ACHN (cell line): ENCODE data around the gene COG8.
A peak's percentile ranks its signal among the peaks of the same experiment; 100 is the strongest.

Source experiments
- DNase-seq: peaks from one replicate; pipeline ENCODE4 v3.0.0-alpha.2; 2015
- in situ Hi-C: cut with HindIII; loops from 2 replicates; pipeline ENCODE4 v1.10.0; 2017; ENCODE audit warnings: low sequenced_read_pairs, low pct_ligation_motif_present, low pct_unique_long_range_greater_than_20kb

The COG8 gene

DNA sequence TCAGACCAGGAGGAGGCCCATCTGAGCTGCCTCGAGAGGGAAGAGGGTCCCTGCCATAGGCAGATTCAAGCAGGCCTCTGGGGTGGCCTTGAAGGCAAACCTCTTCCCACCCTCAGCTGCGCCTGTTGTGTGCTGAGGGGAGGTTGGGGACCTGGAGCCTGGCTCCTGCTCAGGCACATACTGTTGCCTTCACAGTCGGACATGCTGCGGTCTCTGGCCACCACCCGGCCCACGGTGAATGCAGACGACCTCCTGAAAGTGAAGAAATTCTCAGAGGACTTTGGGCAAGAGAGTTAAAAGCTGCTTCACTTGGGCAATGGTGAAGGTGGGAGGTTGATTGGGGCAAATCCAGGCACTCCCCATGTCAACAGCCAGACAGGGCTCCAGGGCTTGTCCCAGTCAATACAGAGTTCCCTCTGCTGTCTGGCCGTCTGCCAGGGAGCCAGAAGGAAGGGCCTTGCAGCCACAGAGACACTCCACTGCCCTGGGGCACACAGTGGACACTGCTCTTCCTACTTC is 15.3 kb downstream of the COG8 start:
- DNase-seq, result no peak

DNA sequence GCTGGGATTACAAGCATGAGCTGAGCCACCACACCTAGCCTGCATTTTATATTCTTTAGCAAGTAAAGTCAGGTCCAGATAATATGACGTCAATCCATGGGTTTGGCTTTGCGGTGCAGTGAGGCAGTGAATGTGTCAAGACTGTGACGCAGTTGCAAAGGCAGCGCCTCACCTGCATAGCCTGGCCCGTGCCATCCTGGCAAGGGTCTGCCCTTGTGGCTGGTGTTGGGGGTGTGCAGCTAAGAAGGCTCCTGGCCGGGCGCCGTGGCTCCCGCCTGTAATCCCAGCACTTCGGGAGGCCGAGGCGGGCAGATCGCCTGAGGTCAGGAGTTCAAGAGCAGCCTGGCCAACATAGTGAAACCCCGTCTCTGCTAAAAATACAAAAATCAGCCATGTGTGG is 15.9 kb downstream of the COG8 start:
- DNase-seq, result no peak
- in situ Hi-C loops, result no loop called here

More for the DNA sequence above, 15.3 kb downstream of the COG8 start:
- in situ Hi-C loops, result no loop called here

DNA sequence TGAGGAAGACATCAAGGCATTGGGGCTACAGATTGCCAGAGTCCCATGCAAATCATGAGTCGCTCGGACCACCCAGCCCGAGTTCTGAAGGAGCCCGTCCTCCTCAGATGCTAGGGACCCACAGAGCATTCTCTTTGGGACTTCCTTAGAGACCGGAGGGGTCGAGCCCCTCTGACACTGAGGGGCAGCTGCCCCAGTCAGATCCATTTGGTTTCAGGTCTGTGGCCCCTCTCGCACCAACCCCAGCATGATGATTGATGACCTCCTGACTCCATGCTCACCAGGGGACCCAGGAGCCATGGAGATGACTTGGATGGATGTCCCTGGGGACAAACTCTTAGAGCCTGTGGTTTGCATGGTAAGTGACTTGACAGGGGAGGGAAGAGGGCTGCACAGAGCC is 17.0 kb downstream of the COG8 start:
- in situ Hi-C loops, result no loop called here
- DNase-seq, result no peak

DNA sequence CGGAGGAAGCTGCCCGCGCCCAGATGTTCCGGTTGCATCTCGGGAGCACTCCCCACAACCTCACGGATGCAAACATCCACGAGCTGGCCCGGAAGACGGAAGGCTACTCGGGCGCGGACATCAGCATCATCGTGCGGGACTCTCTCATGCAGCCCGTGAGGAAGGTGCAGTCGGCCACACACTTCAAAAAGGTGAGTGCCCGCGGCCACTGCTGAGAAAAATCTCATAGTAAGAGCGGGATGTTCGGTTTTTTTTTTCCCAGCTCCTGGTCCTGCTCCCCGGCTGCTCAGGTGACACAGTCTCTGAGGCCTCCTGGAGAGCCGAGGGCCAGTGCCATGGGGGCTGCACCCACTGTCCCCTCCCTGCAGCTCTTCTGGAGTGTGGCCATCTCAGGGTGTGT is 18.3 kb downstream of the COG8 start:
- no peak for DNase-seq
- in situ Hi-C loops, result no loop called here

DNA sequence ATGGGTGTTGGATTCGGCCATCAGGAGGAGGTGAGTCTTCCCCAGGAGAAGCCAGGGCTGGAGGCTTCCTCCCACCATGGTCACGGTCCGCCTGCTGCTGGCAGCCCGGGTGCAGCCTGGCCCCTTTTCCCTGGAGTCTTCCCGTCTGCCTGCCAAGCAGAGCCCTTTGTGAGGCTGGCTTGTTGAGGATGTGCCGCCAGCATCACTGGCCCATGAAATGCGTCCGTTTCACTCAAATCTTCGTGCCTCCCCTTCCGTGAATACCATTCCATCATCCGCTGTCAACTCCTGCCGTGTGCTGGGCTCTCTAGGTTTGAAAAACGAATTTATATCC is 18.7 kb downstream of the COG8 start:
- DNase-seq, result no peak
- in situ Hi-C loops, result no loop called here

DNA sequence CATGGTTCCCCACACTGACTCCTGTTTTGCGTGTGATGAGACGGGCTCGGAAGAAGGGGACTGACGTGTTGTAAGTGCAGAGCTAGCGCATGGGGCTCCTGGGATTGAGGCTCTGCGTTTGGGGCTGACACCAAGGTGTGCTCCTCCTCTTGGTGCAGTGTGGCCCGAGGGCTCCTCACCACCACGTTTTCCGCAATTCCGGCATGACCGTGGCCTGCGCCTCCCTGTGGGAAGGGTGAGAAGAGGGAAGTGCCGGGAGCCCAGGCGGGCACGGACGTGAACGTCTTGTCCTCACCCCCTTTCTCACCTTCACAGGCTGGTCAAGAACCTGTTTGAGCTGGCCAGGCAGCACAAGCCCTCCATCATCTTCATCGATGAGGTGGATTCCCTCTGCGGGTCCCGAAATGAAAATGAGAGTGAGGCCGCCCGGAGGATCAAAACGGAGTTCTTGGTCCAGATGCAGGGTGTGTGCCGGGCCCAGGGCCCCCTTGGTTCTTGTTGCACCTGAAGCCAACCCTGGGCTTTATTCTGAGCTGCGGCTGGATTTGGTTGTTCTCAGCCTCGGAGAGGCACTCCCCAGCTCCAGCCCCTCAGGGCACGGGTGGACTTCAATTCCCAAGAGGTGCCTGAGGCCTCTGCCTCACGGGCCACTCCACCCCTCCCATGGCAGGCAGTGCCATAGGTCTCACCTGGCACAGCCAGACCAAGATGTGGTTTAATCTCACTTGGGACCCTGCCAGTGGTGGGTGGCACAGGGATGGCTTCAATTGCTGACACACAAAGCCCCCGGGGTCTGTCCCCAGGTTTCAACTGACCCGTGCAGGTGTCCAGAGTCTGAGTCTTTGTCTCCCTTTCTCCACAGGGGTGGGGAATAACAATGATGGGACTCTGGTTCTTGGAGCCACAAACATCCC is 19.3 kb downstream of the COG8 start:
- in situ Hi-C loops, result no loop called here
- DNase-seq, result no peak

DNA sequence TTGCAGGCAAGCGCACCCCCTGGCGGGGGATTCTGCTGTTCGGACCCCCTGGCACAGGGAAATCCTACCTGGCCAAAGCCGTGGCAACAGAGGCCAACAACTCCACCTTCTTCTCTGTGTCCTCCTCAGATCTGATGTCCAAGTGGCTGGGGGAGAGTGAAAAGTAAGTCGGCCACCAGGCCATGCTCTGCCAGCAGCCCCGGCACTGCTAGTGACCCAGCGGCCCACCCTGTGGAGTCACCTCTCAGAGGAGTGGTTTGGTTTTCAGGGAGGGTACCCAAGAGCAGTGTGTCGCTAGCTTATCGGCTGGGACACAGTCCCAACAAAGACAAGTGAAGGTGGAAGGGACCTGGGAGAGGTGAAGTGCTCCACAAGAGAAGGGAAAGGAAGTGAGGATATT is 20.0 kb downstream of the COG8 start:
- DNase-seq, result no peak
- in situ Hi-C loops, result no loop called here

DNA sequence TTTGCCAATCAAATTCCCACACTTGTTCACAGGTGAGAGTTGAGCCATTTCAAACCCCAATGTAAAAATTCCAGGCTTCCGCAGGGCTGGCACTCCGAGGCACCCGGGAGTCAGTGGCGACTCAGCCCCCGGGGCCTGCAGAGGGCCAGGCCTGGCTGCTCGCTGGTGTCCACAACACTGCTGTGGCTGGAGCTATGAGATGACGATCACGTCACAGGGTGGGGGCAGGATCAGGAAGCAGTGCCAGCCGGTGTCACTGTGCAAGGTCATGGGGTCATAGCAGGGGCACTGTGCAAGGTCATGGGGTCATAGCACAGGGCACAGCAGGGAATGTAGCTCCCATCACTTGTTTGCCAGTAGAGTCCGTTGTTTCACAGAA is 20.5 kb downstream of the COG8 start:
- in situ Hi-C loops, result no loop called here
- no peak for DNase-seq

DNA sequence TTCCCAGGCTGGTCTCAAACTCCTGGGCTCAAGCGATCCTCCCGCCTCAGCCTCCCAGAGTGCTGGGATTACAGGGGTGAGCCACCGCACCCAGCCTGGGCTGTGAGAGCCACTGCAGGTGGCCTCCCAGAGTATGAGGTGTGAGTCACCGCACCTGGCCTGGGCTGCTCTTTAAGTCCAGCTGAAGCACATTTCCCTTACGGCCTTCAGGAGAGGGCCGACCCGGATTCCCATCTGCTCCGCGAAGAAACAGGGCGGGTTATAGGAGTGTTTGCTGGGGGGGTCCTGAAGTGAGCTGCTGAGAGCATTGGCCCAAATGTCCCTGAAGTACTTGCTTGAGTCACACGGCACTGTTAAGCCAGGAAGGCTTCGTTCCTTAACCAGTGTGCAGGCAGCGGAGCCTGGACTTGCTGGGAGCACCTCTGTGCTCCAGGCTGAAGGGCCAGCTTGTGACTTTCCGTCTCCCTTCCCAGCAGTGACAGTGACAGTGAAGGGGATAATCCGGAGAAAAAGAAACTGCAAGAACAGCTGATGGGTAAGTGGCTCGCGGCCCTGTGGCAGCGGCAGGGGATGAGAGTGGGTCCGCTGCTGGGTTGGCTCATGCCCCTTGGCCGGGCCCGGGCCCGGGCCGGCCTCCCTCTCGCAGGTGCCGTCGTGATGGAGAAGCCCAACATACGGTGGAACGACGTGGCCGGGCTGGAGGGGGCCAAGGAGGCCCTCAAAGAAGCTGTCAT is 21.0 kb downstream of the COG8 start:
- no peak for DNase-seq

DNA sequence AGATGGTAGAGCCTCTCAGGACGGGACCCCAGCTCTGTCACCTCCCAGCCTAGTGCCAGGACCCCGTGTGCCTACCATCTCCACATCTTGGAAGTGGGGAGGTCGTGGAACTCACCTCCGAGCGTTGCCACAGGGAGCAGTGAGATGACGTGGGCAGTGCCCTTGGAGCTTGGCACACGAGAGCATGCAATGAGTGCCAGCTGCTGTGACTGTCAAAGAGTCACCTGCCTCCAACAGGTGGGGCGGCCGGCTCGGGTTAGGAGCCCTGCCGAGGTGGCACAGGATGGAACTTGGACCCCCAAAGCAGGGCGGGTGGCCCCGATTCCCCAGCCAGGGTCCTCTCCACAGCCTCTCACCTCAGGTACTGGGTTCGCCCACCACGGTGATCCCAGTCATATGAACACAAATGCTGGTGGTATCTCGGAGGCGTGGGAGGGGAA is 22.7 kb downstream of the COG8 start:
- DNase-seq, result no peak
- in situ Hi-C loops, result no loop called here

More for the DNA sequence above, 21.0 kb downstream of the COG8 start:
- in situ Hi-C loops, result no loop called here

DNA sequence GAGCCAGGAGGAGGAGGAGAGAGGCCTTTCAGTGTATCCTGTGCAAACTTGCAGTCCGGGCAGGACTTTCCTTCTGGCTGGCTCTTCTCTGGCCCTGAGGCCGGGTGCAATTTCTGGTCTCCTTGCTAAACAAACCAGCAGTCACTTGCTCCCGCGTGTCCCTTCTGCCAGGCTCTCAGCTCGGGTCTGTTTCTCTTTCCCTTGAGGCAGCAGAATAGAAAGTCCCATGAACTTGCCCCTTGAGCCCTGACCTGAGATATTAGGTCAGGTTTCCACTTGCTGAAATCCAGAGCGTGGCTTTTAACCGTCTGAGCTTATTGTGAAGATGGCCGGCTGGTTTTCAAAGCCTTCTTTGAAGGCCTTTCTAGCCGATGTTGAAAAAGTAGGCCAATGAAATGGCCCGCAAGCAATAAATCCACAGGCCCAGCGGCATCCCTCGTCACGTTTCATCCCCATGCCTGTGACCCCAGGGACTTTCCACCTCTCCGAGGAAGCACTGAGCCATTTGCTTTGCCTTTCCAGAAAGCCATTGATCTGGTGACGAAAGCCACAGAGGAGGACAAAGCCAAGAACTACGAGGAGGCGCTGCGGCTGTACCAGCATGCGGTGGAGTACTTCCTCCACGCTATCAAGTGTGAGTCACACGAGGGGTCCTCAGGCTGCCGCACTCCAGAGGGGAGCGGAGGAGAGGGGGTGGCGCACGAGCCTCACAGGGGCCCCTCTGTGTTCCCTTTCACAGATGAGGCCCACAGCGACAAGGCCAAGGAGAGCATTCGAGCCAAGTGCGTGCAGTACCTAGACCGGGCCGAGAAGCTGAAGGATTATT is 23.7 kb downstream of the COG8 start:
- no peak for DNase-seq
- in situ Hi-C loops, result no loop called here

DNA sequence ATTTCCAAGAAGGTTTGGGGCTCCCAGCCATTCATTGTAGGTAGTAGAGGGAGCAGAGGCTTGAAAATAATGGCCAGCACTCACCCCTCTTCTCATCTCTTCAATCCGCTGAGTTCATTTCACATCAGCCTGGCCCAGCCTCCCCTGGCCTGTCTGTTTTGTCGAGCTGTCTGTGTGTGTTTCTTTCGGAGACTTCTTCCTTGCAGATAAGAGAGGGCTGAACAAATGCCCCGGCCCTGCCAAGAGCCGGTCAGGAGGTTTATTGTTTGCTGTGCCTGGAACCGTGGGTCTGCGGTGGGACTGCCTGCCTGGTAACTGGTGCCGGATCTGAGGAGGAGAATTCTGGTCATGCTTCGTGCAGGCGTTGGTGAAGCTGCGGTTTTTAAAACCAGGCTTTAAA is 24.8 kb downstream of the COG8 start:
- in situ Hi-C loops, result no loop called here

DNA sequence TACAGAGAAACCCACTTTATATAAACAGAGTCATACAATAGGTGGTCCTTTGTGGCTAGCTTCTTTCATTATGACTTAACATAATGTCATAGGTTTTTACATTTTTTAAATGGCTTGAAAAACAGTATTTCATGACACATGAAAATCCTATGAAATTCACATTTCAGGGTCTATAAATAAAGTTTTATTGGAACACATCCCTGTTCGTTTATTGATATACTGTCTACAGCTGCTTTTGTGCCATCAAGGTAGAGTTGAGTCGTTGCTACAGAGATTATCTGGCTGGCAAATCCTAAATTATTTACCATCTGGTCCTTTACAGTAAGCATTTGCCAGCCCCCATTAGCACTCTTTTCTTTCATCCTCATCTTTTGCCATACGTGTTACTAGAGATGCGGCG is 25.9 kb downstream of the COG8 start:
- in situ Hi-C loops, result no loop called here
- no peak for DNase-seq

More for the DNA sequence above, 24.8 kb downstream of the COG8 start:
- DNase-seq, result no peak

DNA sequence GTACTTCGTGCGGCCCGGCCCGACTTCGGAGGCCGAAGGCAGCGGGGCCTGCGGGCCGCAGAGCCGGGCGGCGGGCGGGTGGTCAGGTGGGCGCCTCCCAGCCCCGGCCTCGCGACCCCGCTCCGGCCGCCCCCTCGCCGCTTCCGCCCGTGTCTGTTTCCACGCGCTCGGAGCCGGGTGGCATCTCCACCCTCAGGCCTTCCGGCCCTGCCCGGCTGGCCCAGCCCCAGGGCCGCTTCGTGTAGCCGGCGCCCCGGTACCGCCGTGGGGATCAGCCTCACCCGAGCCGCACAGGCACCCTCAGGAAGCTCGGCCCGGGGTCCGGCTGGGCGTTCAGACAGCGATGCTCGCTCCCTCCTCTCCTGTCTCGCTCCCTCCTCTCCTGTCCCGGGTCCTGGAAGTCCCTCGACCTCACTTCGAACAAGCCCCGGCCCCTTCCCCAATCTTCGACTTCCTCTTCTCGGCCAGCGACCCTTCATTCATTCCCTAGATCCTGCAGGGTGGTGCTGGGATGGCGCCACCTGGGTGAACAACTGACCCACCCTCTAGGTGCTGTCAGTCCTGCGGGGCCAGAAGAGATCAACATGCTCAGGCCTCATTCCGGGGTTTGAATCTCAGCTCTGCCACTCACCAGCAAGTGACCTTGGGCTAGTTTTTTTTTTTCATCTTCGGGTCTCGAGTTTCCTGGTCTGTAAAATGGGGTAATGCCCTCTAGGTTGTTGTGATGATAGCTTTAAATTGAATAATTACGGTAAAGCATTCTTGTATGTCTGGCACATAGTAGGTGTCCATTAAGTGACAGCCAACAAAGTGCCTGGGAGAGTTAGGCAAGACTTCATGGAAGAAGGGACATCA is 27.6 kb downstream of the COG8 start:
- in situ Hi-C loops, result no loop called here
- peak; percentile 55 for DNase-seq

DNA sequence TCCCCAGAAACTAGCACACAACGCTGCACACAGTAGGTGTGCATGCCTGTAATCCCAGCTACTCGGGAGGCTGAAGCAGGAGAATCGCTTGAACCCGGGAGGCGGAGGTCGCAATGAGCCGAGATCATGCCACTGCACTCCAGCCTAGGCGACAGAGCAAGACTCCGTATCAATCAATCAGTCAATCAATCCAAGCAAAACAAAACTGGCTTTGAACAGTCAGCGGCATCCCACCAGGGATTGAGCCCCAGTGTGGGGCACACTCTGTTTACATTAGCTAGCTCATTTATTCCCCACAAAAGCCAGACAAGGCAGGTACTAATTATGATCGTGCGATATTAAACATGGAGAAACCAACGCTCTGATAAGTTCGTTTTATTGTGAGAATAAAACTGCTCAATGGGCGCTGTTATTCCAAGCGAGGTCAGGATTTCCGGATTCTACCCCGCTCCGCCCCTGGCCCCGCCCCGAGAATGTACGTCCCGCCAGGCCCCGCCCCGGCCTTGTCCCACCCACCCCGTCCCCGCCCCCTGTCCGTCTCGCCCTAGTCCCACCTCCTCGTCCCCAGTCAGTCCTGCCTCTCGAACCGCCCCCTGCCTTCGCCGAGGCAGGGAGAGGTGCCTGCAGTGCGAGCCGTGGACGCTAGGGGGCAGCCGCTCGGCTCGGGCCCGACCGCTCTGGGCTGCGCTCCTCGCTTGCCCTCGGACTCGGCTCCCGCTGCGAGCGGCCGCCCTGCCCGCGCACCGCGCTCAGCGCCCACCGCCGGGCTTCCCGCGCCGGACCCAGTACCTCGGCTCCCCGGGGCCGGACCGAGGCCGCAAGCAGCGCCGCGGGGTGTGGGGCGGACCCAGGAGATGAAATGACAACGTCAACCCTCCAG is 28.5 kb downstream of the COG8 start, which contains the start of gene VPS4A:
VPS4A (plus strand) TSS at position 698 of the 880 bp plus-strand sequence; CDS start at position 860, 162 bp downstream.
- in situ Hi-C loops, result no loop called here
- peak; percentile 96 for DNase-seq

DNA sequence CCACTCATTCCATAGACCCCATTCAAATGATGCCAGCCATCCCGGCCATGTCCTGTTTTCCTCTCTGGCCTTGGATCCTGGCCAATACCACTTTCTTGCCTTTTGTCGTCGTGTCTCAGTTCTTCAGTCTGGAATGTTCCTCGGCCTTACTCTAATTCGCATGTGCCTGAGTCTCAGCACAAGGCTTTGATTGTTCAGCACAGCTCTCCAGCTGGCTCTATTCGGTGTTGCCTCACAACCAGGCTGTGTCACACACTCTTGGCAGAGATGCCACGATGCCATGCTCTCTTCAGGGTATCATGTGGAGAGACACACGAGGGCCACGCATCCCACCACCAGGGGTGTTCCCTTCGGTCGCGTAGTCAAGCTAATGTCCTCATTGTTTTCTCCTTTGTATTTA is 30.0 kb downstream of the COG8 start:
- in situ Hi-C loops, result no loop called here
- no peak for DNase-seq

DNA sequence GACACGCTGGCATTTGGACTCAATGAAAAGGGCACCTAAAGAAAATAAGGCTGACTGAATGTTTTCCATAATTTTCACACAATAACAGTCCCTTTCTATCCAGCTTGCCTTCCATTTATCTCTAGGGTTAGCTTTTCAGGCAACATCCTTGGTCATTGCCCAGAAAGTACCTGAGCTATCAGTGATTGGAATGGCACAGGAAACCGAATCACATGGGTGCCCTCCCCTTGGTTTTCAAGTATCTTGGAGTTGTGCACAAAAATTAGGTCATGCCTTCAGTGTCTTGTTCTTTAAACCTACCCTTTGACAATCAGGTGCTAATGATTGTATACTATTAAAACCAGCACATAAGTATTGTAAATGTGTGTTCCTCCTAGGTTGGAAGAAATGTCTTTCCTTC is 31.5 kb downstream of the COG8 start:
- in situ Hi-C loops, result no loop called here
- no peak for DNase-seq
